HG03457 (cell line): Measurements from ENCODE around the gene MAX.
"Not testable (repeated sequence)": the region's sequence is repeated elsewhere in the genome, so short reads cannot be mapped to it uniquely, and the experiment has no call there.

Experiments
- ATAC-seq: cut with Tn5 transposase; IDR thresholded peaks from one replicate; pipeline ENCODE4 v1.9.1; 2021; ENCODE audit warnings: moderate number of reproducible peaks; ENCODE audit not compliant: unreplicated experiment

Gene MAX

GRCh38 chr14:65106316-65106715, 4.0 kb upstream of the MAX start:
- no peak for ATAC-seq

GRCh38 chr14:65104791-65105190, 2.5 kb upstream of the MAX start:
- ATAC-seq: no peak

- no peak for ATAC-seq
Measured at GRCh38 chr14:65103150-65103760, 938 bp upstream of the MAX start.

- peak; percentile 2 for ATAC-seq
Measured at GRCh38 chr14:65101631-65102440, 481 bp downstream of the MAX start.

GRCh38 chr14:65100922-65101541, 1.3 kb downstream of the MAX start:
- no peak for ATAC-seq

GRCh38 chr14:65098586-65098985, 3.7 kb downstream of the MAX start:
- ATAC-seq: no peak

GRCh38 chr14:65096323-65097089, 5.8 kb downstream of the MAX start:
- no peak for ATAC-seq

- ATAC-seq: no peak
Measured at GRCh38 chr14:65095633-65096205, 6.6 kb downstream of the MAX start.

- ATAC-seq: no peak
Measured at GRCh38 chr14:65092349-65092748, 10.0 kb downstream of the MAX start.

GRCh38 chr14:65087835-65088234, 14.5 kb downstream of the MAX start:
- not testable (repeated sequence) for ATAC-seq

- ATAC-seq: not testable (repeated sequence)
Measured at GRCh38 chr14:65086686-65087085, 15.6 kb downstream of the MAX start.

GRCh38 chr14:65084554-65085505, 17.5 kb downstream of the MAX start:
- no peak for ATAC-seq

- no peak for ATAC-seq
Measured at GRCh38 chr14:65082930-65083329, 19.4 kb downstream of the MAX start.

- ATAC-seq: no peak
Measured at GRCh38 chr14:65080960-65081747, 21.2 kb downstream of the MAX start.

GRCh38 chr14:65079768-65080167, 22.5 kb downstream of the MAX start:
- ATAC-seq: no peak

GRCh38 chr14:65079201-65079600, 23.1 kb downstream of the MAX start:
- no peak for ATAC-seq

- ATAC-seq: no peak
Measured at GRCh38 chr14:65077318-65077717, 25.0 kb downstream of the MAX start.

- no peak for ATAC-seq
Measured at GRCh38 chr14:65075628-65076325, 26.5 kb downstream of the MAX start.
